ENCODE data around the gene KIAA1755. TPM values are rescaled to one million over a fixed set of nuclear protein-coding genes. Genes with fewer than 3 reads are reported as not detected.

Gene KIAA1755
- total RNA-seq, 4 donors from 2014 or later: 0.17 to 0.88 (median 0.46) TPM; not detected in 1

DNA sequence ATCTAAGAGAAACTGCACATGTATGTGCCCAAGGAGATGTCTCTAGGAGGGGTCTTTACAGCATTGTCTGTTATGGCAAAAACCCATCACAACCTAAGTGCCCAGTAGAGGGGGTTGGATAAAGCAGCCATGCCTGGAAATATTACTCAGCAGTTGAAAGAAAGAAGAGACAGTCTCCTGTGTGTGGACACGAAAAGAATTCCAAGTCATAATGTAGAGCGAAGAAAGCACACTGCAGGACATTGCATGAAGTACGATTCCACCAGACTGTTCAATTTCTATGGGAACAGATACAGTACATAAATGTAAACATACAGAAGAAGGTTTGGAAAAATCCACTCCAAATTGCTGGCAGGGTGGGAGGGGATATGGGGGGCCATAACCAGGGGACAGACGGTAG, 88.1 kb downstream of the KIAA1755 start:
- intact Hi-C loops (cut with DNase I; ENCODE audit: low total_unique reads): no loop called here
- no peak overlapping the region for H3K4me3 ChIP-seq (ENCODE audit: low read depth, poor library complexity, severe bottlenecking)
- no peak for DNase-seq (ENCODE audit: low spot score in 2 of 2)
- WGBS, 2 donors: 58 to 64% methylated on average over 4 of the region's 4 CpGs
- TF ChIP-seq CTCF (IDR thresholded peaks at IDR 0.05): no peak

- no peak overlapping the region for H3K4me3 ChIP-seq (ENCODE audit: low read depth, poor library complexity, severe bottlenecking)
- WGBS, 2 donors: 76 to 80% methylated on average over 4 of the region's 4 CpGs
- DNase-seq (ENCODE audit: low spot score in 2 of 2): no peak
- TF ChIP-seq CTCF (IDR thresholded peaks at IDR 0.05) (no peak), POLR2A (IDR thresholded peaks at IDR 0.05) (no peak)
- intact Hi-C loops (cut with DNase I; ENCODE audit: low total_unique reads): no loop called here
Measured at GRCh38 chr20:38171675-38172043, 88.9 kb downstream of the KIAA1755 start.

DNA sequence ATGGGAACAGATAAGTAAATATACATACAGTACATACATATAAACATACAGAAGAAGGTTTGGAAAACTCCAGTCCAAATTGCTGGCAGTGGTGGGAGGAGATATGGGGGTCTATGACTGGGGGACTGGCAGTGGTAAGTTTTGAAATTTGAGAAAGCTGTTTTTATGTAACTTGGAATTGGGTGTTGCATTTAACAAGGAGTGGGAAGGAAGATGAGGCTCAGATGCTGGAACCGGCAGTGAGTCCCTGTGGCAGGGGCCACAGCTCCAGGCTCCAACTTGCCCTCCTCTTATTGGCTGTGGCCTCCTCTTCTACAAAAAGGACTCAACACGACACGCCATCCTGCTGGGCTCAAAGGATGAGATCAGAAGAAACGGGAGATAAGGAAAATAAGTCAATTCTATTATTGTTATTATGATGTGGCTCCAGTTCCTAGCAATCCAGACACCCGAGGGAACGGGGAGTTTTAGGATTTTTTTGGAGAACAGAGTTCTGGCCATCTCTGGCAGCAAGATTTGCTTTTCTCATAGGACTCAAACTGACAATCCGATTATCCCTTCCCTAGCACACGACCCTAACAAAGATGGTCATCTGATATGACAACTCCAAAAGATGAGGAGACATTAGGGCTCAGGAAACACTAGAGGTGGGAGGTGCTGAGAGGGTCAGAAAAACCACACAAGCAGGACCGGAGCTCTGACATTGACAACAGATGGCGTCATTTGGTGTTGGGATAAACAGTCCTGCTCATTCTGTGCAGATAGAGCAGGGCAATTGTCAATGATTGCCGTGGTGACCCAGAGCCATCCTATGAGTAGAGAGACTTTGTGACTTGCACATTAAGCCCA, 89.5 kb downstream of the KIAA1755 start:
- no peak for DNase-seq (ENCODE audit: low spot score in 2 of 2)
- no peak overlapping the region for H3K4me3 ChIP-seq (ENCODE audit: low read depth, poor library complexity, severe bottlenecking)
- TF ChIP-seq POLR2A (IDR thresholded peaks at IDR 0.05) (no peak), CTCF (IDR thresholded peaks at IDR 0.05) (no peak)
- intact Hi-C loops (cut with DNase I; ENCODE audit: low total_unique reads): no loop called here
- 47% methylated on average over 11 of the region's 11 CpGs for WGBS, 2 donors

- no peak overlapping the region for H3K4me3 ChIP-seq (ENCODE audit: low read depth, poor library complexity, severe bottlenecking)
- whole genome bisulfite sequencing, 2 donors: 73 to 77% methylated on average over 8 of the region's 8 CpGs
- intact Hi-C loops (cut with DNase I; ENCODE audit: low total_unique reads): no loop called here
- no peak for TF ChIP-seq POLR2A (IDR thresholded peaks at IDR 0.05)
- no peak for TF ChIP-seq CTCF (IDR thresholded peaks at IDR 0.05)
- no peak for DNase-seq (ENCODE audit: low spot score in 2 of 2)
Measured at GRCh38 chr20:38170219-38170825, 90.2 kb downstream of the KIAA1755 start.

DNA sequence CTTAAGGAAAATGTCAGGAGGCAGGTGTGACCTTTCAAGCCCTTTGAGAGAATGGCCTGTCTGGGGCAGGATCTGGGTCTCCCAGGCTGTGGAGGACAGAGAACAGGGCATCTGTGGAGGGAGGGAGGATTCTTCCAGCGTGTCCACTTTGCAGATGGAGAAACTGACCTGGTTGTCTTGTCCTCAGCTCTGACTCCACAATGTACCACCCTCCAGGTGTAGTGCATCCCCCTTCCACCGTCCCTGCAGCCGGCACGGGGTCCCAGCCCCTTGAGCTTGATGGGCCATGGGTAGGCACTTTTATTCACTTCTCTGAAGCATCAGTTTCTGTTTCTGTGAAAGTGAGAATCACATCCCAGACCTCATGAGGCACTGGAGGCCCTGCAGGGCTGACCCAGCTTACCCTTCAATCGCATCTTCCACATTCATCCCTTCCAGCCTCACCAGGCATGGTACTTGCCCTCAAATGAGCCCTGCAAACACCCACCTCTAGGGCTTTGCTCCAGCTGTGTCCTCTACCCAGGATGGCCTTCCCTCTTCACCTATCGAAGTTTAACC, 90.8 kb downstream of the KIAA1755 start:
- WGBS, 2 donors: 88 to 91% methylated on average over 6 of the region's 6 CpGs
- no peak for DNase-seq (ENCODE audit: low spot score in 2 of 2)
- H3K4me3 ChIP-seq (ENCODE audit: low read depth, poor library complexity, severe bottlenecking): no peak overlapping the region
- no peak for TF ChIP-seq POLR2A (IDR thresholded peaks at IDR 0.05)
- no peak for TF ChIP-seq CTCF (IDR thresholded peaks at IDR 0.05)
- intact Hi-C loops (cut with DNase I; ENCODE audit: low total_unique reads): no loop called here
